Spleen (tissue), 11 donors: ENCODE measurements around the gene BBOX1. TPM values are rescaled to one million over a fixed set of nuclear protein-coding genes. Genes with fewer than 3 reads are reported as not detected.

Source experiments
- DNase-seq: peaks from one replicate; pipeline ENCODE4 v3.0.0-alpha.2; 2020
- H3K27ac ChIP-seq, 8 donors: fragments of 200-600 bp; sonication (generic) in 7 of 8; 1 replicate in 4 of 8; 2 replicates in 4 of 8; pipeline versions ENCODE4 v1.5.0 to v1.8.0; 2016 to 2021; ENCODE audit warnings: inconsistent platforms in 4 of 8, mild to moderate bottlenecking in 4 of 8, moderate library complexity in 1 of 8
- H3K27me3 ChIP-seq, 7 donors: fragments of 200-600 bp; sonication (generic) in 6 of 7; replicated peaks in 1 of 7; 1 replicate in 4 of 7; 2 replicates in 3 of 7; pipeline versions ENCODE4 v1.5.0 to v1.8.0; 2016 to 2021; ENCODE audit warnings: inconsistent platforms in 3 of 7, mild to moderate bottlenecking in 1 of 7
- H3K36me3 ChIP-seq, 6 donors: fragments of 200-600 bp; sonication (generic) in 5 of 6; 1 replicate in 4 of 6; 2 replicates in 2 of 6; pipeline versions ENCODE4 v1.5.0 to v1.8.0; 2016 to 2021; ENCODE audit warnings: inconsistent platforms in 2 of 6
- H3K4me1 ChIP-seq, 6 donors: fragments of 200-600 bp; sonication (generic) in 5 of 6; 1 replicate in 3 of 6; 2 replicates in 3 of 6; pipeline versions ENCODE4 v1.5.0 to v1.8.0; 2016 to 2021; ENCODE audit warnings: inconsistent platforms in 3 of 6
- H3K4me3 ChIP-seq, 8 donors: fragments of 200-600 bp; sonication (generic) in 7 of 8; 1 replicate in 4 of 8; 2 replicates in 4 of 8; pipeline versions ENCODE4 v1.5.0 to v1.8.0; 2016 to 2021; ENCODE audit warnings: inconsistent platforms in 4 of 8, mild to moderate bottlenecking in 4 of 8, moderate library complexity in 2 of 8
- H3K9me3 ChIP-seq, 8 donors: fragments of 200-600 bp; sonication (generic) in 7 of 8; 1 replicate in 4 of 8; 2 replicates in 4 of 8; pipeline versions ENCODE4 v1.5.0 to v1.8.0; 2016 to 2021; ENCODE audit warnings: inconsistent platforms in 4 of 8
- CTCF ChIP-seq, 11 experiments: fragments of 200-600 bp in 7 of 11; fragments of 450-650 bp in 4 of 11; sonication (generic) in 4 of 11; IDR thresholded peaks in 8 of 11; conservative IDR thresholded peaks in 3 of 11; 1 replicate in 7 of 11; 2 replicates in 4 of 11; pipeline versions ENCODE4 v1.4.0 to v1.8.0; 2016 to 2021; ENCODE audit warnings: antibody characterized with exemption in 11 of 11, inconsistent platforms in 4 of 11, mild to moderate bottlenecking in 1 of 11
- POLR2A ChIP-seq, 3 donors: fragments of 450-650 bp; IDR thresholded peaks; one replicate each; pipeline ENCODE4 v1.5.1; 2017; ENCODE audit warnings: antibody characterized with exemption in 3 of 3, mild to moderate bottlenecking in 1 of 3
- POLR2AphosphoS5 ChIP-seq, 3 donors: sonication (generic); formaldehyde crosslinking; IDR thresholded peaks; one replicate each; pipeline ENCODE4 v1.5.1; 2017; ENCODE audit warnings: antibody characterized with exemption in 3 of 3
- WGBS, 5 donors: extraction: QIAGEN DNeasy Blood & Tissue Kit in 3 of 5; methylation state at CpG; one replicate each; pipeline versions ENCODE4 v1.1.5 to v1.1.7; 2013 to 2018; 5-methylcytosine and 5-hydroxymethylcytosine counted together
- intact Hi-C: fragments of 100-400 bp; cut with DNase I; formaldehyde crosslinking; loops from one replicate; pipeline ENCODE4 v1.15.0; 2023; ENCODE audit warnings: low total_unique reads
- polyA plus RNA-seq, 3 donors: library from polyadenylated mRNA; stranded (reverse); fragments of 200-250 nt; gene quantifications; one replicate each; pipeline ENCODE4 v1.2.1, GENCODE V29; 2013
- total RNA-seq, 7 donors: library from RNA; depleted of rRNA in 3 of 7; stranded (reverse); fragments of >200 nt in 3 of 7; fragmentation: NEBNext Ultra II Directional in 4 of 7; extraction: Animal tissue kit (Norgen Biotek cat#: 25700) in 4 of 7; gene quantifications; one replicate each; pipeline versions ENCODE4 v1.1.0 to v1.2.1, GENCODE V29; 2016 to 2021
- donor health status: healthy with polysubstance abuse.
- donor health status: DM: no; HTN: no; CAD: no; lungs with moderate emphysema.
- donor health status: DM: no; HTN: no; CAD: no.
- donor health status: Bipolar disorder and iron deficiency.
- donor health status: healthy.
- donor health status: DM: no; HTN: no; CAD: no.
- donor health status: DM: yes; HTN: yes; CAD: no.

Gene BBOX1
- total and polyA plus RNA-seq, 10 donors = not detected

- Histone ChIP-seq H3K27ac (no peak overlapping the region), H3K4me3 (no peak overlapping the region), H3K9me3 (no peaks in the 10 kb centered on the region), H3K36me3 (no peaks in the 10 kb centered on the region), H3K27me3 (peaks cover 0 to 5% (median 0%) of the 10 kb centered on the region in 7 donors), H3K4me1 (no peaks in the 10 kb centered on the region)
- intact Hi-C loops = loop anchor here (5.0 kb wide), 1 partner anchor 407 kb away; no protein-coding TSS in a partner anchor
- WGBS, 5 donors = 58 to 66% (median 64%) methylated on average over 2 of the region's 2 CpGs
- no peak for TF ChIP-seq POLR2A (IDR thresholded peaks at IDR 0.05)
- no peak for TF ChIP-seq CTCF (IDR thresholded peaks at IDR 0.05 in 8 of 11, conservative IDR thresholded peaks at IDR 0.05 in 3 of 11)
- TF ChIP-seq POLR2AphosphoS5 (IDR thresholded peaks at IDR 0.05) = no peak
- DNase-seq = no peak
These were observed 118.7 kb downstream of the BBOX1 start for GRCh38 chr11:27159335-27159679.

GRCh38 chr11:27161071-27161470 lies 120.5 kb downstream of the BBOX1 start:
- Histone ChIP-seq H3K4me1 (no peaks in the 10 kb centered on the region), H3K9me3 (no peaks in the 10 kb centered on the region), H3K27ac (no peak overlapping the region), H3K36me3 (no peaks in the 10 kb centered on the region), H3K27me3 (peaks cover 0 to 5% (median 0%) of the 10 kb centered on the region in 7 donors), H3K4me3 (no peak overlapping the region)
- intact Hi-C loops = no loop called here
- TF ChIP-seq POLR2A (IDR thresholded peaks at IDR 0.05) (no peak), CTCF (IDR thresholded peaks at IDR 0.05 in 8 of 11, conservative IDR thresholded peaks at IDR 0.05 in 3 of 11) (no peak), POLR2AphosphoS5 (IDR thresholded peaks at IDR 0.05) (no peak)
- DNase-seq = no peak
- WGBS, 5 donors = 69 to 87% (median 76%) methylated on average over 2 of the region's 2 CpGs

- Histone ChIP-seq H3K9me3 (no peaks in the 10 kb centered on the region), H3K27me3 (peaks cover 0 to 5% (median 0%) of the 10 kb centered on the region in 7 donors), H3K27ac (no peak overlapping the region), H3K4me3 (no peak overlapping the region), H3K36me3 (no peaks in the 10 kb centered on the region), H3K4me1 (no peaks in the 10 kb centered on the region)
- WGBS, 5 donors = 38 to 77% (median 59%) methylated on average over 1 of the region's 1 CpG
- TF ChIP-seq POLR2A (IDR thresholded peaks at IDR 0.05) (no peak), CTCF (IDR thresholded peaks at IDR 0.05 in 8 of 11, conservative IDR thresholded peaks at IDR 0.05 in 3 of 11) (no peak), POLR2AphosphoS5 (IDR thresholded peaks at IDR 0.05) (no peak)
- intact Hi-C loops = no loop called here
- DNase-seq = no peak
These were observed 121.6 kb downstream of the BBOX1 start for GRCh38 chr11:27162237-27162636.

- Histone ChIP-seq H3K4me1 (no peaks in the 10 kb centered on the region), H3K4me3 (no peak overlapping the region), H3K36me3 (no peaks in the 10 kb centered on the region), H3K27ac (no peak overlapping the region), H3K27me3 (no peaks in the 10 kb centered on the region), H3K9me3 (no peaks in the 10 kb centered on the region)
- WGBS, 5 donors = 15 to 33% (median 18%) methylated on average over 2 of the region's 2 CpGs
- no peak for DNase-seq
- intact Hi-C loops = no loop called here
- TF ChIP-seq POLR2A (IDR thresholded peaks at IDR 0.05) (no peak), CTCF (IDR thresholded peaks at IDR 0.05 in 8 of 11, conservative IDR thresholded peaks at IDR 0.05 in 3 of 11) (no peak), POLR2AphosphoS5 (IDR thresholded peaks at IDR 0.05) (no peak)
These were observed 125.5 kb downstream of the BBOX1 start for GRCh38 chr11:27166130-27166529.
